Measurements from ENCODE around the gene LTBP2.
A peak's percentile ranks its signal among the peaks of the same experiment; 100 is the strongest.
"Not testable (repeated sequence)": the region's sequence is repeated elsewhere in the genome, so short reads cannot be mapped to it uniquely, and the experiment has no call there.

The LTBP2 gene

GRCh38 chr14:74538411-74539391 lies 73.3 kb downstream of the LTBP2 start:
- no peak for TF ChIP-seq CTCF (conservative IDR thresholded peaks at IDR 0.05; ENCODE audit: low read depth)
- no peak for DNase-seq (ENCODE audit: low spot score)
- ChIA-PET CTCF (interaction anchor here (0.6 kb wide), 1 partner anchor 106 kb away, joined by 3 read pairs; no protein-coding TSS in a partner anchor), POLR2A (ENCODE audit: low non-redundant PET) (no interaction called here)
- peak overlapping the region; percentile 50; the same call in 1 of the 2 replicates for H3K27ac ChIP-seq

- DNase-seq (ENCODE audit: low spot score); H3K27ac ChIP-seq; POLR2A ChIA-PET (ENCODE audit: low non-redundant PET); CTCF ChIA-PET: not testable (repeated sequence)
Observed at GRCh38 chr14:74536336-74536735, 75.7 kb downstream of the LTBP2 start.

- POLR2A ChIA-PET (ENCODE audit: low non-redundant PET): no interaction called here
- CTCF ChIA-PET: no interaction called here
- DNase-seq (ENCODE audit: low spot score): no peak
- TF ChIP-seq CTCF (conservative IDR thresholded peaks at IDR 0.05; ENCODE audit: low read depth): no peak
- peak overlapping the region; percentile 21 for H3K27ac ChIP-seq
Observed at GRCh38 chr14:74535756-74536325, 76.2 kb downstream of the LTBP2 start.

GRCh38 chr14:74533576-74533975 lies 78.5 kb downstream of the LTBP2 start:
- CTCF ChIA-PET: no interaction called here
- POLR2A ChIA-PET (ENCODE audit: low non-redundant PET): no interaction called here
- DNase-seq (ENCODE audit: low spot score): no peak
- H3K27ac ChIP-seq: peak overlapping the region; percentile 21
- no peak for TF ChIP-seq CTCF (conservative IDR thresholded peaks at IDR 0.05; ENCODE audit: low read depth)

GRCh38 chr14:74532246-74532645 lies 79.8 kb downstream of the LTBP2 start:
- TF ChIP-seq CTCF (conservative IDR thresholded peaks at IDR 0.05; ENCODE audit: low read depth): no peak
- ChIA-PET CTCF (interaction anchor here (0.7 to 1.1 kb wide), 2 partner anchors 236 to 280 kb away, joined by 3 to 4 read pairs; no protein-coding TSS in a partner anchor), POLR2A (ENCODE audit: low non-redundant PET) (no interaction called here)
- no peak for DNase-seq (ENCODE audit: low spot score)
- H3K27ac ChIP-seq: peak overlapping the region; percentile 76

- H3K27ac ChIP-seq: peak overlapping the region; percentile 76
- peak; percentile 41 for DNase-seq (ENCODE audit: low spot score)
- ChIA-PET POLR2A (ENCODE audit: low non-redundant PET) (no interaction called here), CTCF (interaction anchor here (0.7 kb wide), 1 partner anchor 235 kb away, joined by 4 read pairs; no protein-coding TSS in a partner anchor)
- TF ChIP-seq CTCF (conservative IDR thresholded peaks at IDR 0.05; ENCODE audit: low read depth): peak; percentile 31
Observed at GRCh38 chr14:74531467-74531866, 80.6 kb downstream of the LTBP2 start.

GRCh38 chr14:74531006-74531405 lies 81.0 kb downstream of the LTBP2 start:
- TF ChIP-seq CTCF (conservative IDR thresholded peaks at IDR 0.05; ENCODE audit: low read depth): no peak
- no peak for DNase-seq (ENCODE audit: low spot score)
- ChIA-PET POLR2A (ENCODE audit: low non-redundant PET) (no interaction called here), CTCF (no interaction called here)
- peak overlapping the region; percentile 76 for H3K27ac ChIP-seq

Data from RWPE1 (cell line).